ENCODE results near the gene NPRL2.

NPRL2 gene

DNA sequence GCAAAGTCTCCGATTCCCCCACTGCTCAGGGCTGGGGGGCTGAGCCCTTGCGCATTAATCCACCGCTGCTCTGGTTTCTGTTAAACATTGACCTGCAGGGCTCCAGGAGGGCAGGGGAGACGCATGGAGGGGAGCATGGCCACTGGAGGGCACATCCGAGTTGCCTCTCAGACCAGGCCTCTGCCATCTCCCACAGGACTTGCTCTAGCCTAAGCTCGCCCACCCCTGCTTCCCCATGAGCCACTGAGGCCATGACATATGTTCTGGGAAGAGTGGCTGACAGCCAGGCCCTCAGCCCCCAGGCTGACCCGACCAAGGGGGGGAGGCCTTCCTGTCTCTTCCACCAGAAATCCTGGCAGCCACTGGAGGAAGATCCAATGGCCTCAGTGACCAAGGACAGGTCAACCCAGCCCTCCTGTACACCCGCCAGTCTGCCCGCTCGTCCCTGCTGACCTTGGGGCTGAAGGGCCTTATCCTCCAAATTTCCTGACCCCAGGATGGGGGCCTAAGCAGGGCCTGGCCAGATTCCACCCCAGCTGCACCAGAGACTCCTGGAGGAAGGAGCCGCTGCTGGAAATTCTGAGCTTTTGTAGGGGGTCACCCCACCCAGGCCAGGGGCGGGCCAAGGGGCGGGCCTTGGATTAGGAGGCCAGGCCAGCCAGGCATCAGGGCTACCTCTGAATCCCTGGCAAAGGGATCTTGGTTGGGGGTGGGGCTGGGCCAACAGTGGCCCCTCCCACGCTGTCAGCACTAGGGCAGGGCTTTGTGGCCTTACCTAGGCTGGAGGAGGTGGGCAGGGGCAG is 47.4 kb downstream of the NPRL2 start, which contains the start of gene HYAL1:
Gene HYAL1, minus strand, starts transcription at position 562 of the 803 bp plus-strand sequence. CDS start 618 bp downstream, outside the sequence.
- DNase-seq, result no peak

DNA sequence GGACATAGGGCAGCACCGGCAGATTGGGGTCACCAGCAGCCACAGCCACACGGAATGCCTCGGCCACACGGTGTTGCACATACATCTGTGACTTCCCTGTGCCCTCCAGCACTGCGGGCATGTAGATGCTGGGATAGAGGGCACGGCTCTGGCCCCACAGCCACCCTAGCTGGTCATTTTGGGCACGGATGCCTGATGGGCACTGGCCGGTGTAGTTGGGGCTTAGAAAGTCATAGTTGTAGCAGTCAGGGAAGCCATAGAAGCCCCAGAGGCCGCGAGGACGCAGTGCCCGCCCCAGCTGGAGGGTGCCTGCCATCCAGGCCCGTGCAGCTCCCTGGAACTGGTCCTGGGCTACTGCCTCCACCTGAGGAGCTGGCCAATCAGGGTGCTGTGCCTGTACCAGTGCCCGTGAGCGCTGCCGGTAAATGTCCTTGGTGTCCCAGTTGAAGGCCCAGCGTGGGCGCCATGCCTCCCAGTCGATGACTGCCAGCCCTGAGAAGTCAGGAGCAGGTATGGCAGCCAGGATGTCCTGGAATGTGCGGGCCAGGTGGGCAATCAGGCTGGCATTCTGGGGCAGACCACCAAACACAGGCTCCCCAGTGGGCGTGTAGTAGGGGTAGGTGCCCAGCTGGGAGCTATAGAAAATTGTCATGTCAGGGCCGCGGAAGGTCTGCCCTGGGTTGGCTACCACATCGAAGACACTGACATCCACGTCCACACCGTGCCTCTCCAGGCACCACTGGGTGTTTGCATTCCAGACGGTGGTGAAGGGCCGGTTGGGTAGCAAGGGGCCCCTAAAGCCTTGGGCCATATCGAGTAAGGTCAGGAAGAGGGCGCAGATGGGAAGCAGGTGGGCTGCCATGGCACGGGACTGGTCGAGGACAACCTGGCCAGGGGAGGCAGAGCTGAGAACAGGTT is 48.2 kb downstream of the NPRL2 start:
- DNase-seq, result no peak

DNA sequence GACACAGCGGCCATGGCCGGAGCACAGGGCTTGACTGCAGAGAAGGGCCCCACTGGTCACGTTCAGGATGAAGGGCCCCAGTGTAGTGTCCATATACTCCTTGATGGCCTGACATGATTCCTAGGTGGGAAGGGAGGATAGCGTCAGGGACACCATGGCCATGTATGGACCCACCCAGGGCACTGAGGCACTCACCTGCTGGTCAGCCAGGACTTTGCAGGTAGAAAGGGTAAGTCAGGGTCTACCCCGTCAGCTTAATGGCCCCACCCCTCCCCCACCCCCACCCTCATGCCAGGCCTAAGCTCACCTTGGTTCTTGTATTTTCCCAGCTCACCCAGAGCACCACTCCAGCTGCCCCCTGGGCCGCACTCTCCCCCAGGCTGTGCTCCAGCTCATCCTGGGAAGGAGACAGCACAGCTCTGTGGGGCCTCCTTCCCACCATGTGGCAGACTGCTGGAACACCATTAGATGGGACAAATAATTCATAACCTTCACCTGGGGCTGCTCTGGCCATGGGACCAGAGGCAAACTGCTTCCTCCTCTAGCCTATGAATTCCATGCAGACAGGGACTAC is 49.8 kb downstream of the NPRL2 start:
- no peak for DNase-seq

DNA sequence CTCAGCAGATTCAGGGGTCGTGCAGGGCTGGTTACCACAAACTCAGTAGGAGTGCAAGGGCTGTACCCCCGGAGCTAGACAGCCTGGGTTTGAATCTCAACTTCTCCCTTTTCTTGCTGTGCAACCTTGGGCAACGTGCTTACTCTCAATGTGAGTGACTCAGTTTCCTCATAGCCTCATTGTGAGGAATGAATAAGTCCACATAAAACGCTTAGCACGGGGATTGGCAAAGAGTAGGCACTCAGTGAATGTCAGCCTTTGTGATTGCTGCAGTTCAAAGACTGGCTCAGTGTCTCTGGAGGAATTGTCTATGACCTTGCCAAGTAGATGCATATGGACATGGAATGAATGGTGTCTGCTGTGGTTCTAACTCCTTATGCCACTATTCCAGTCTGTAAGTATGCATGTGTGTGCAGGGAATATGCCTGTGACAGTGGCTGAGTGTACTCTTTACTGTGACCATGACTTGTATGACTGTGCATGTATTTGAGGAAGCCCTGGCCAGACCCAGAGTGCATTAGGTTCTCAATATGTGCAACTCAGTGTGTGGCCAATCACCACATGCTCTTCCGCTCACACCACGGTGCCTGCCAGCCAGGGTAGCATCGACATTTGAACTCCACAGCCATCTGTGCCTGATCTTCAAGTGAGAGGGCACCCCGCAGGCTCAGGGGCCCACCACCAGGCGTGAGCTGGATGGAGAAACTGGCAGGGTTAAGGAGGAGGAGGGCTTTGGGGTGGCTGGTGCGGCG is 50.5 kb downstream of the NPRL2 start:
- no peak for DNase-seq

DNA sequence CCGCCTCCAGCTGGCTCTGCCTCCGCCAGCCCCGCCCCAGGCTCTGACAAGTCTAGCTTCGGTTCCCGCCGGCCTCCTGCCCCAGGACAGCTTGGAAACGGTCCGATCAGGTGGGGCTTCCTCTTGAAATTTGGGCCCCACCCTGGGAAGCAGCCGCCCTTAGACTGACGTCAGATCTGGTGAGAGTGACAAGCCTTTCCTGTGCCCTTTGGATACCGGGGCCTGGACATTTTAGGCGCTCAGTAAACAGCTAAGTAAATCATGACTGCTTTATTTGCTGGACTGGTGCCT is 51.0 kb downstream of the NPRL2 start:
- no peak for DNase-seq

DNA sequence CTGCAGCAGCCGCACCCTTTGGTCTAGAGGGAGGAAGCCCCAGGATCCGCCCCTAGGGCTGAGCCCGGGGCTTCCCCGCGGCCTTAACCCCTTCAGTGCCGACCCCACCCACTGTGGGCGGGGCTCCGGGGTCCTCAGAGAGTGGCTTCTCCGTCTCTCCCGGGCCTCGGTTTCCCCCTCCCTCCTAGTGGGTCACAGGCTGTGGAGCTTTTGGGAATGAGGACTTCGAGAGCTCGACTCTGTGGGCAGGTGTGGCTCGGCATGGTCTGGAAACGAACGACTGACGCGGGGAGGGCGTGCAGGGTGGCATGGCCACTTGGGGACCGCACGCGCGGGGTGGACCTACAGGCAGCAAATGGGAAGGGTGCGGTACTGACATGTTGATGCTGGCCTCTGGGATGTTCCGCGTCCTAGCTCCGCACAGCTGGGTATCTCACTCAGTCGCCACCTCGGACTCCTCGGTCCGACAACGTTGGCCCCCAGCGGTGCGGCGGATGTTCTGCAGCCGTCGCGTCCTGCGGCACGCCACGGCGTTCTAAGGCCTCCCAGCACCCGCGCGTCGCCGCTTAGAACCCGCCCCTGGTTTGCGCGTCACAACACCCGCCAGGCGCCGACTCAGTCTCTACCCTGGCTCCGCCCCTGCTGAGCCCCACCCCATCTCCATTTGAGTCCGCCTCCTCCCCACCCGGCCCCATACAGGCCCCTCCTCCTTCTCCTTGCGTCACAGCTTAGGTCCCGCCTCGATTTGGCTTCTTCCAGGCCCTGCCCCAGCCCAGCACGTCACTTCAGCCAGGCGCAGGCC is 51.5 kb downstream of the NPRL2 start, which contains the start of the genes HYAL3 and NAA80:
Gene HYAL3, minus strand, starts transcription at position 570 of the 802 bp plus-strand sequence. CDS start 3,803 bp downstream, outside the sequence.
Gene NAA80, minus strand, starts transcription at position 570 of the 802 bp plus-strand sequence. CDS start 1,942 bp downstream, outside the sequence.
- peak; percentile 99 for DNase-seq

DNA sequence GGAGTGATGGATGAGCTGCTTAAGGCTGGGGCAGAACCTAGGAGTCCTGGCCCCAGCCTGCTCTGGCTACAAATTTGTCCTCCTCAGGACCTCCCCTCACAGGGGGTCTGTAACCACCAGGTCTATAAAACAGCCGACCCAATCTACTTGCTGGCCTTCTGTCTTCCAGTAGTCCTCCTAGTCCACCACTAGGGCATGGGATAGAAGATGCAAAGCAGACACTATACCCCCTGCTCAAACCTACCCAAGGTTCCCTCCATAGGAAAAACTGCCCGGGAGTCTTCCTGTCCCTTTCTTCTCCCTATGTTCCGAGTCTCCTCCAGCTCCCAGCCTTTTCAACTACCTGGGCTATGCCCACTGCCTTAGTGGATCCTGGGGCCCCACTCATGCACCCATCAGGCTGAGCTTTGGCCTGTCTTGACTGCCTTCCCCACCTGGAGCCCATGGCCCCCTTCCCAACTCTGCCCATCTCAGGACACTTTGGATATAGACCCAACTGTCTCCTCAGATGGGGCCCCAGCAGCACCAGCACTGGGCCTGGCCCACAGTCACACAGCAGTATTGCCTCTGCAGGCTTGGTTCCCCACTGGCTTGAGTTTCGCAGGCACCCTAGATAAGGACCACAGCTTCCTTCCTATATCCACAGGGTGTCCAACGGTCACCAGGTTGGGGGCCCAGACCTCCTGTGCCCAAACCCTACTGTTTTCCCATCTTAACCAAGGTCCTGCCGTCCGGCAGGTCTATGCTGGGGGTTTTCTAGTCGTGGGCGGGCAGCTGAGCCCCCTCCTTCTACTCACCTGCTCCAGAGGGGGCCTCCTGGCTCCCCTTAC is 52.5 kb downstream of the NPRL2 start:
- DNase-seq, result no peak

DNA sequence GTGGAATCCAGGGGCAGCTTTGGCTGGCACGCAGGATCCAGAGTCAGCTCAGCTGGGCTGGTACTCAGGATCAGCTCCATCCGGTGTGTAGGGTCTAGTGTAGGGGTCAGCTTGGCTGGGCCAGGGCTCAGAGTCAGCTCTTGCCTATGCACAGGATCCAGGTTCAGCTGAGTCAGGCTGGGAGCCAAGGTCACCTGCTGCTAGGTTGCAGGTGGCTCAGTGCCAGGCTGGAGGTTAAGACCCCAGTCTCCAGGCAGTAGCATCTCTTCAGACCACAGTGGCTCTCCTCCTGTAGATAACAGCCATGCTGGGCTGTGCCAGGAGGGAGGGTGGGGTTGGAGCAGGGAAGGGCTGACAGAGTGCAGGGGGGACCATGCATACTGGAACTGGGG is 53.2 kb downstream of the NPRL2 start:
- no peak for DNase-seq

Measured in CD4-positive, alpha-beta T cell treated with Interleukin-4 for 4 hours (primary cell).